Retinal pigment epithelial cell (primary cell): Measurements from ENCODE around the gene RUNX3.

ENCODE experiments used
- DNase-seq: peaks from one replicate; pipeline ENCODE4 v3.0.0-alpha.2; 2010; ENCODE audit warnings: low read depth
- H3K4me3 ChIP-seq: 2 replicates; pipeline ENCODE4 v1.5.1; 2011; ENCODE audit warnings: mild to moderate bottlenecking, low read length, control low read depth, moderate library complexity
- TF ChIP-seq, protein P1 (sequence below): conservative IDR thresholded peaks from 2 replicates; pipeline ENCODE4 v1.5.1; 2011; ENCODE audit warnings: low read depth, low read length, control low read depth, inconsistent platforms

Gene RUNX3

GRCh38 chr1:24951337-24951736 is 21.3 kb upstream of the RUNX3 start:
- DNase-seq, result no peak
- TF ChIP-seq, protein P1, sequence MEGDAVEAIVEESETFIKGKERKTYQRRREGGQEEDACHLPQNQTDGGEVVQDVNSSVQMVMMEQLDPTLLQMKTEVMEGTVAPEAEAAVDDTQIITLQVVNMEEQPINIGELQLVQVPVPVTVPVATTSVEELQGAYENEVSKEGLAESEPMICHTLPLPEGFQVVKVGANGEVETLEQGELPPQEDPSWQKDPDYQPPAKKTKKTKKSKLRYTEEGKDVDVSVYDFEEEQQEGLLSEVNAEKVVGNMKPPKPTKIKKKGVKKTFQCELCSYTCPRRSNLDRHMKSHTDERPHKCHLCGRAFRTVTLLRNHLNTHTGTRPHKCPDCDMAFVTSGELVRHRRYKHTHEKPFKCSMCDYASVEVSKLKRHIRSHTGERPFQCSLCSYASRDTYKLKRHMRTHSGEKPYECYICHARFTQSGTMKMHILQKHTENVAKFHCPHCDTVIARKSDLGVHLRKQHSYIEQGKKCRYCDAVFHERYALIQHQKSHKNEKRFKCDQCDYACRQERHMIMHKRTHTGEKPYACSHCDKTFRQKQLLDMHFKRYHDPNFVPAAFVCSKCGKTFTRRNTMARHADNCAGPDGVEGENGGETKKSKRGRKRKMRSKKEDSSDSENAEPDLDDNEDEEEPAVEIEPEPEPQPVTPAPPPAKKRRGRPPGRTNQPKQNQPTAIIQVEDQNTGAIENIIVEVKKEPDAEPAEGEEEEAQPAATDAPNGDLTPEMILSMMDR, result no peak

DNA sequence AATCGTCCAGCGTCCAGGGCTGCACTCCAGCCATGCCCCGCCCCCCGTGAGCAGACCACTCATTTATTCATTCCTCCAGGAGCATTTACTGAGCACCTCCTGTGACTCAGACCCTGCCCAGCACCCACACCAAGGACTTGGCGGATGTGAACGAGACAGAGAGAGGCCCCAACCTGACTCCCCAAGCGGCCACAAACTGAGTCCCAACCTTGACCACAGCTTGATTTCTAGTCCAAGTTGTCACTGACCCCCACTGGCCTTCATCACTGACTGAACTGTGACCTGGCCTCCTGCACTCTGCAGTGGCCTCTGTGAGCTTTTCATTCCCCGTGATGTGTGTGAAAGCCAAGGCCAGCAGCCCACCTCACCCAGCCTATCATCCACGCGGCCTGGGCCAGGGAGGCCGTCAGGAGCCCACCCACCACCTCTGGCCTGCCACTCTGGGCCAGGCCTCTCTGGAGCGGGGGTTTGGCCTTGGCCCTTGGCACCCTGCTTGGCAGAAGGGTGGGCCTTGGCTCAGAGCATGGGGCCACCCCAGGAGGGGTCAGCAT is 19.3 kb upstream of the RUNX3 start:
- DNase-seq, result no peak
- TF ChIP-seq, protein P1, result no peak
- no peak overlapping the region for H3K4me3 ChIP-seq

More at GRCh38 chr1:24951337-24951736, 21.3 kb upstream of the RUNX3 start:
- no peak overlapping the region for H3K4me3 ChIP-seq

GRCh38 chr1:24948079-24948827 is 18.2 kb upstream of the RUNX3 start:
- no peak for DNase-seq
- no peak overlapping the region for H3K4me3 ChIP-seq
- TF ChIP-seq, protein P1, result no peak

- no peak for DNase-seq
Measured at GRCh38 chr1:24946861-24947658, 17.0 kb upstream of the RUNX3 start.

DNA sequence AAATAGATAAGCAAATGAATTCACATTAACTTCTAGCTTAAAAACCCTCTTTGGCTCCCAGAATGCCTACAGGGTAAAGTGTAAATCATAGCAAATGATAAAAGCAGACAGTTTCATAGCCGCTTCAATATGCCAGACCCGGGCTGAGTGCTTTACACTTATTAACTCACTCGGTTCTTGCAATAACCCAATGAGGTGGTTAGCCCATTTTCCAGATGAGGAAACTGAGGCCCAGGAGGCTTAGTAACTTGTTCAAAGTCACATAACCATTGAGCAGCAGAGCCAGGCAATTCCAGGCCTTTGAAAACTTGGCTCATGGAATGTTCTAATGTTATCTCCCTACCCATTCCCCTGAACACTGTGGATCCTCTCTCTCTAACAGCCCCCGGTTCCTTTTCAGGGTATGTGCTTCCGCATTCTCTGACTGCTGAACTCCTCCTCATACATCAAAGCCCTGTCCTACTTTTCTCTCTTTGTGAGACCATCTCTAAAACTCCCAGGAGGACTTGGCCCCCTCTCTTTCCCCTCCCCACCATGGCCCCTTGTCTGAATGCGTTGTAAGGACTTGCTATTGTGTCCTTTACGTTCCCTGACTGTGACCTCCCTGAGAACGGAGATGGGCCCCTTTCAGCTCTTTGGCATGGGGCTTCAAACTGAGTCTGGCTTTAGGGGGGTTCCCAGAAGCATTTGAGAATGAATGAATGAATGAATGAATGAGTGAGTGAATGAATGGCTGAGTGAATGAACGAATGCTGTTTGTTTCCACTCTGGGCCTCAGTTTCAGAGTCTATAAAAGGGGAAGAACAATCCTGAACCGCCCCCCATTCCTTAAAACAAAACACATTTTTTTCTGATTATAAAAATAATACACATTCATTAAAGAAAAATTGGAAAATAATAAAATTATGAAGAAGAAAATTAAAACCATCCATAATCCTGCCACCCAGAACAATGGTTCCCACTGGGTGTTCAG is 15.6 kb upstream of the RUNX3 start:
- no peak for DNase-seq
- no peak overlapping the region for H3K4me3 ChIP-seq
- TF ChIP-seq, protein P1, result no peak

More at GRCh38 chr1:24946861-24947658, 17.0 kb upstream of the RUNX3 start:
- TF ChIP-seq, protein P1, result no peak
- H3K4me3 ChIP-seq, result no peak overlapping the region

- no peak overlapping the region for H3K4me3 ChIP-seq
- TF ChIP-seq, protein P1, result no peak
- DNase-seq, result no peak
Measured at GRCh38 chr1:24944318-24944717, 14.2 kb upstream of the RUNX3 start.
